Measurements from ENCODE around the gene ANKS1B.

- TF ChIP-seq CTCF (conservative IDR thresholded peaks at IDR 0.05; ENCODE audit: low read depth, low read length) (no peak), CHD1 (IDR thresholded peaks at IDR 0.05; ENCODE audit: low read depth, low read length) (no peak), MAZ (IDR thresholded peaks at IDR 0.05; ENCODE audit: borderline replicate concordance, low read depth, low read length) (no peak), POLR2A (IDR thresholded peaks at IDR 0.05; ENCODE audit: low read depth, low read length) (no peak), MXI1 (IDR thresholded peaks at IDR 0.05; ENCODE audit: borderline replicate concordance, low read depth, low read length) (no peak), CEBPB (IDR thresholded peaks at IDR 0.05; ENCODE audit: low read depth, low read length) (no peak), ELK1 (IDR thresholded peaks at IDR 0.05; ENCODE audit: borderline replicate concordance, low read depth, low read length) (no peak), FOS (IDR thresholded peaks at IDR 0.05; ENCODE audit: low read depth, low read length) (no peak), USF2 (IDR thresholded peaks at IDR 0.05; ENCODE audit: low read depth, low read length) (no peak), RCOR1 (IDR thresholded peaks at IDR 0.05; ENCODE audit: insufficient replicate concordance, low read length) (no peak), RAD21 (IDR thresholded peaks at IDR 0.05; ENCODE audit: low read length) (no peak)
Measured at GRCh38 chr12:98783420-98783819, 1201.3 kb downstream of the ANKS1B start.

Data from IMR-90 (cell line).